SK-N-SH (cell line): ENCODE data around the gene TMOD2. TPM values are rescaled to one million over a fixed set of nuclear protein-coding genes. Genes with fewer than 3 reads are reported as not detected.
A peak's percentile ranks its signal among the peaks of the same experiment; 100 is the strongest.

ENCODE experiments used
- CTCF ChIA-PET: fragments of 300-600, 350-600 bp; formaldehyde crosslinking; extraction: SDS; loops from one replicate; lab custom pipeline; 2021; lab: Yijun Ruan, JAX
- POLR2A ChIA-PET: fragments of 350-600 bp; sonication (Branson Sonifier 250); formaldehyde crosslinking; extraction: SDS; loops from one replicate; lab custom pipeline; 2020; ENCODE audit warnings: antibody characterized with exemption, inconsistent platforms; lab: Yijun Ruan, JAX
- DNase-seq: peaks from one replicate; pipeline ENCODE4 v3.0.0; 2012
- H2AFZ ChIP-seq: fragments of 200-600 bp; sonication (generic); 2 replicates; pipeline ENCODE4 v1.8.1; 2016; ENCODE audit warnings: antibody characterized with exemption, mild to moderate bottlenecking, low read depth
- H3F3A ChIP-seq: fragments of 200-600 bp; sonication (generic); replicated peaks from 2 replicates; pipeline ENCODE3; 2016; ENCODE audit warnings: antibody characterized with exemption, mild to moderate bottlenecking; ENCODE audit not compliant: insufficient read depth
- H3K27ac ChIP-seq, 2 experiments: fragments of 200-500 bp in 1 of 2; fragments of 200-600 bp in 1 of 2; sonication (Bioruptor generic) in 1 of 2; sonication (generic), shearing (Covaris generic) in 1 of 2; 2 replicates each; pipeline versions ENCODE4 v1.5.1 to v1.6.1; 2014 to 2016; ENCODE audit warnings: low read depth in 2 of 2, inconsistent platforms in 1 of 2, low read length in 1 of 2, mild to moderate bottlenecking in 1 of 2, mixed read lengths in 1 of 2
- H3K27me3 ChIP-seq: fragments of 200-600 bp; sonication (generic), shearing (Covaris generic); 2 replicates; pipeline ENCODE4 v1.6.1; 2016; ENCODE audit warnings: mixed run types; ENCODE audit not compliant: insufficient read depth
- H3K36me3 ChIP-seq, 2 experiments: fragments of 200-500 bp in 1 of 2; fragments of 200-600 bp in 1 of 2; sonication (Bioruptor generic) in 1 of 2; sonication (generic) in 1 of 2; replicated peaks in 1 of 2; 2 replicates each; pipeline versions ENCODE3 to v1.5.1; 2014 to 2016; ENCODE audit warnings: low read length in 1 of 2, mild to moderate bottlenecking in 1 of 2; ENCODE audit not compliant: insufficient read depth in 2 of 2, control insufficient read depth in 1 of 2
- H3K4me1 ChIP-seq, 2 experiments: fragments of 200-500 bp in 1 of 2; fragments of 200-600 bp in 1 of 2; sonication (Bioruptor generic) in 1 of 2; sonication (generic), shearing (Covaris generic) in 1 of 2; 2 replicates each; pipeline versions ENCODE4 v1.5.1 to v1.6.1; 2014 to 2016; ENCODE audit warnings: low read depth in 1 of 2, low read length in 1 of 2, mixed run types in 1 of 2; ENCODE audit not compliant: insufficient read depth in 2 of 2, control insufficient read depth in 1 of 2
- H3K4me2 ChIP-seq: fragments of 200-600 bp; sonication (generic), shearing (Covaris generic); 2 replicates; pipeline ENCODE4 v1.6.1; 2017; ENCODE audit warnings: mixed run types
- H3K4me3 ChIP-seq, 2 experiments: fragments of 200-500 bp in 1 of 2; fragments of 200-600 bp in 1 of 2; sonication (Bioruptor generic) in 1 of 2; sonication (generic), shearing (Covaris generic) in 1 of 2; 2 replicates each; pipeline versions ENCODE4 v1.5.1 to v1.8.1; 2014 to 2016; ENCODE audit warnings: low read depth in 2 of 2, inconsistent platforms in 1 of 2, low read length in 1 of 2, mild to moderate bottlenecking in 1 of 2, mixed read lengths in 1 of 2, moderate library complexity in 1 of 2
- H3K79me2 ChIP-seq: fragments of 200-600 bp; sonication (generic); 2 replicates; pipeline ENCODE4 v1.8.1; 2017; ENCODE audit warnings: mild to moderate bottlenecking; ENCODE audit not compliant: insufficient read depth
- H3K9ac ChIP-seq: fragments of 200-600 bp; sonication (generic); 2 replicates; pipeline ENCODE4 v1.6.1; 2017; ENCODE audit warnings: mixed run types
- H3K9me2 ChIP-seq: fragments of 200-600 bp; sonication (generic); 2 replicates; pipeline ENCODE4 v1.6.1; 2017; ENCODE audit warnings: mixed run types
- H3K9me3 ChIP-seq: fragments of 200-600 bp; sonication (generic); 2 replicates; pipeline ENCODE4 v1.6.1; 2017; ENCODE audit warnings: mixed run types, mild to moderate bottlenecking, moderate library complexity
- H4K20me1 ChIP-seq: fragments of 200-600 bp; sonication (generic); 2 replicates; pipeline ENCODE4 v1.6.1; 2017; ENCODE audit warnings: mild to moderate bottlenecking, mixed run types; ENCODE audit not compliant: insufficient read depth
- CTCF ChIP-seq: fragments of 200-600 bp; sonication (generic); IDR thresholded peaks from 2 replicates; pipeline ENCODE4 v1.6.1; 2017; ENCODE audit warnings: antibody characterized with exemption, mild to moderate bottlenecking, moderate library complexity
- ELF1 ChIP-seq: IDR thresholded peaks from 2 replicates; pipeline ENCODE4 v1.4.0; 2012
- EZH2phosphoT487 ChIP-seq: fragments of 200-600 bp; sonication (generic); IDR thresholded peaks from 2 replicates; pipeline ENCODE4 v1.6.1; 2017; ENCODE audit warnings: low read depth, mixed run types, mild to moderate bottlenecking, antibody characterized with exemption, moderate library complexity, borderline replicate concordance
- FOSL2 ChIP-seq: IDR thresholded peaks from 2 replicates; pipeline ENCODE4 v1.4.0; 2012; ENCODE audit warnings: low read depth, mild to moderate bottlenecking, moderate library complexity, borderline replicate concordance
- FOXJ3 ChIP-seq: sonication (generic); formaldehyde crosslinking; IDR thresholded peaks from 2 replicates; pipeline ENCODE4 v1.5.1; 2020; ENCODE audit warnings: mild to moderate bottlenecking, missing genetic modification reagents
- GABPA ChIP-seq: IDR thresholded peaks from 2 replicates; pipeline ENCODE4 v1.4.0; 2012; ENCODE audit warnings: low read depth, mild to moderate bottlenecking
- GATA2 ChIP-seq: sonication (generic); formaldehyde crosslinking; IDR thresholded peaks from 2 replicates; pipeline ENCODE4 v1.5.0; 2020; ENCODE audit warnings: mild to moderate bottlenecking, missing genetic modification reagents
- IRF3 ChIP-seq: fragments of 150-350 bp; IDR thresholded peaks from 2 replicates; pipeline ENCODE4 v1.6.1; 2016; ENCODE audit warnings: mild to moderate bottlenecking, low read depth, low read length
- JUND ChIP-seq: IDR thresholded peaks from 2 replicates; pipeline ENCODE4 v1.4.0; 2012
- NFIC ChIP-seq: IDR thresholded peaks from 2 replicates; pipeline ENCODE4 v1.4.0; 2012; ENCODE audit warnings: borderline replicate concordance
- POLR2AphosphoS5 ChIP-seq: IDR thresholded peaks from 2 replicates; pipeline ENCODE4 v1.6.1; 2012; ENCODE audit warnings: low read depth, low read length
- RAD21 ChIP-seq: IDR thresholded peaks from 2 replicates; pipeline ENCODE4 v1.6.1; 2012; ENCODE audit warnings: mild to moderate bottlenecking, low read length
- RCOR1 ChIP-seq: fragments of 150-350 bp; IDR thresholded peaks from 2 replicates; pipeline ENCODE4 v1.6.1; 2017; ENCODE audit warnings: antibody characterized with exemption, low read length
- SIN3A ChIP-seq: IDR thresholded peaks from 2 replicates; pipeline ENCODE4 v1.6.1; 2012; ENCODE audit warnings: low read depth, mild to moderate bottlenecking, low read length, moderate library complexity, borderline replicate concordance
- YY1 ChIP-seq: IDR thresholded peaks from 2 replicates; pipeline ENCODE4 v1.4.0; 2012; ENCODE audit warnings: low read depth, mild to moderate bottlenecking
- WGBS: methylation state at CpG from one replicate; pipeline ENCODE4 v1.1.6; 2017; ENCODE audit warnings: low lambda C conversion rate; 5-methylcytosine and 5-hydroxymethylcytosine counted together
- polyA plus RNA-seq, 3 experiments: library from polyadenylated mRNA; depleted of rRNA; stranded (reverse); fragments of >200 nt; gene quantifications; 2 replicates each; pipeline ENCODE4 v1.2.3, GENCODE V29; 2012
- TF ChIP-seq, protein P1 (sequence below): IDR thresholded peaks from 2 replicates; pipeline ENCODE4 v1.6.1; 2012; ENCODE audit warnings: mild to moderate bottlenecking, low read depth, low read length, moderate library complexity
- TF ChIP-seq, protein P2 (sequence below): IDR thresholded peaks from 2 replicates; pipeline ENCODE4 v1.4.0; 2012; ENCODE audit warnings: low read depth, borderline replicate concordance

The TMOD2 gene
- polyA plus RNA-seq, 1 of the 3 experiments (the other 2 are of a cell fraction) = 2.7 TPM

GRCh38 chr15:51726302-51727073 is 24.9 kb upstream of the TMOD2 start (continued):
- TF ChIP-seq, protein P1, sequence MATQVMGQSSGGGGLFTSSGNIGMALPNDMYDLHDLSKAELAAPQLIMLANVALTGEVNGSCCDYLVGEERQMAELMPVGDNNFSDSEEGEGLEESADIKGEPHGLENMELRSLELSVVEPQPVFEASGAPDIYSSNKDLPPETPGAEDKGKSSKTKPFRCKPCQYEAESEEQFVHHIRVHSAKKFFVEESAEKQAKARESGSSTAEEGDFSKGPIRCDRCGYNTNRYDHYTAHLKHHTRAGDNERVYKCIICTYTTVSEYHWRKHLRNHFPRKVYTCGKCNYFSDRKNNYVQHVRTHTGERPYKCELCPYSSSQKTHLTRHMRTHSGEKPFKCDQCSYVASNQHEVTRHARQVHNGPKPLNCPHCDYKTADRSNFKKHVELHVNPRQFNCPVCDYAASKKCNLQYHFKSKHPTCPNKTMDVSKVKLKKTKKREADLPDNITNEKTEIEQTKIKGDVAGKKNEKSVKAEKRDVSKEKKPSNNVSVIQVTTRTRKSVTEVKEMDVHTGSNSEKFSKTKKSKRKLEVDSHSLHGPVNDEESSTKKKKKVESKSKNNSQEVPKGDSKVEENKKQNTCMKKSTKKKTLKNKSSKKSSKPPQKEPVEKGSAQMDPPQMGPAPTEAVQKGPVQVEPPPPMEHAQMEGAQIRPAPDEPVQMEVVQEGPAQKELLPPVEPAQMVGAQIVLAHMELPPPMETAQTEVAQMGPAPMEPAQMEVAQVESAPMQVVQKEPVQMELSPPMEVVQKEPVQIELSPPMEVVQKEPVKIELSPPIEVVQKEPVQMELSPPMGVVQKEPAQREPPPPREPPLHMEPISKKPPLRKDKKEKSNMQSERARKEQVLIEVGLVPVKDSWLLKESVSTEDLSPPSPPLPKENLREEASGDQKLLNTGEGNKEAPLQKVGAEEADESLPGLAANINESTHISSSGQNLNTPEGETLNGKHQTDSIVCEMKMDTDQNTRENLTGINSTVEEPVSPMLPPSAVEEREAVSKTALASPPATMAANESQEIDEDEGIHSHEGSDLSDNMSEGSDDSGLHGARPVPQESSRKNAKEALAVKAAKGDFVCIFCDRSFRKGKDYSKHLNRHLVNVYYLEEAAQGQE = peak; percentile 48; the same call in 1 of the 2 replicates
- TF ChIP-seq ELF1 (0 out of 2 replicates have a peak, but pooled peaks have one; percentile 33), POLR2AphosphoS5 (peak; percentile 97), EZH2phosphoT487 (no peak), NFIC (peak; percentile 86), SIN3A (peak; percentile 89), FOXJ3 (CRISPR knock-in tag) (peak; percentile 71; the same call in 1 of the 2 replicates), GATA2 (CRISPR knock-in tag) (peak; percentile 48), GABPA (no peak), RCOR1 (peak; percentile 60; the same call in 1 of the 2 replicates), RAD21 (no peak; the same call in 1 of the 2 replicates)
- TF ChIP-seq, protein P2, sequence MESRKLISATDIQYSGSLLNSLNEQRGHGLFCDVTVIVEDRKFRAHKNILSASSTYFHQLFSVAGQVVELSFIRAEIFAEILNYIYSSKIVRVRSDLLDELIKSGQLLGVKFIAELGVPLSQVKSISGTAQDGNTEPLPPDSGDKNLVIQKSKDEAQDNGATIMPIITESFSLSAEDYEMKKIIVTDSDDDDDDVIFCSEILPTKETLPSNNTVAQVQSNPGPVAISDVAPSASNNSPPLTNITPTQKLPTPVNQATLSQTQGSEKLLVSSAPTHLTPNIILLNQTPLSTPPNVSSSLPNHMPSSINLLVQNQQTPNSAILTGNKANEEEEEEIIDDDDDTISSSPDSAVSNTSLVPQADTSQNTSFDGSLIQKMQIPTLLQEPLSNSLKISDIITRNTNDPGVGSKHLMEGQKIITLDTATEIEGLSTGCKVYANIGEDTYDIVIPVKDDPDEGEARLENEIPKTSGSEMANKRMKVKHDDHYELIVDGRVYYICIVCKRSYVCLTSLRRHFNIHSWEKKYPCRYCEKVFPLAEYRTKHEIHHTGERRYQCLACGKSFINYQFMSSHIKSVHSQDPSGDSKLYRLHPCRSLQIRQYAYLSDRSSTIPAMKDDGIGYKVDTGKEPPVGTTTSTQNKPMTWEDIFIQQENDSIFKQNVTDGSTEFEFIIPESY = peak; percentile 77; the same call in 1 of the 2 replicates

DNA sequence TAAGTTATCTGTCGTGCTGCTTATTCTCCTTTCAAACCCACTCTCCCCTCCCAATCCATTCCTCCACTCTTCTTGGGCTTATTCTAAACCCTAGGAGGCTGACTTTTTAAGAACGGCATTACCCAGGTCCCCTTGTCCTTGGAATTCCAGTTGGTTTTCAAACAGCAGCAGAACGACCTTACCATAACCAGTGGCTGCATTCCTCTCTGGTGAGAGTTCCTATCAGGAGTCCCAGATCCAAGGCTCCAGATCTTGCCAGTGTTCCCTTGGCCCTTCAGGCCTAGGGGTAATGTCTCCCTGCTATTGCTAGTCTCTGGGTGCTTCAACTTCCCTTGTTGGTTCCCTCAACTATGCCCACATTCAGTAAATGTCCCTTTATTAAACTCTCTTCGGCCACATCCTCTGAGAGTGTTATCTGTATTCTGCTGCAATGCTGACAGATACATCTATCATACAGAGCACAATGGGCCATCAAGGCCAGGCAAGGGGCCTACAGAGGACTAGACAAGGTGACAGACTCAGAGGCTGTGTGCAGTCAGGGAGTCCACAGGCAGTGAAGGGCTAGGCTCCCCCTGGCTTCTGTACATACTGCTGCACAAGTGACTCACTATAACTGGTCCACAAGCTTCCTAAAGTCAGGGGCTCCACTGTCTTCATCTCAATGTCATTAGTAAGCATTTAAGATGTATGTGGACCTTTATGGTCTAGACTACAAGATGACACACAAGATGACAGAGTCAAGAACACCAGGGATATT is 24.1 kb upstream of the TMOD2 start:
- DNase-seq = peak; percentile 12
- Histone ChIP-seq H3K27me3 (no peaks in the 10 kb centered on the region), H3K36me3 (peaks cover 11% of the 10 kb centered on the region in 2 experiments), H4K20me1 (peaks cover 6% of the 10 kb centered on the region; the same call in 1 of the 2 replicates), H3K4me2 (peak overlapping the region; percentile 67), H3K9me2 (no peaks in the 10 kb centered on the region), H3K4me1 (peaks cover 30% of the 10 kb centered on the region in 2 experiments), H3K9me3 (no peaks in the 10 kb centered on the region), H3F3A (peaks cover 22% of the 10 kb centered on the region), H3K27ac (peak overlapping the region; percentile 82 to 91), H2AFZ (no peak overlapping the region), H3K79me2 (peaks cover 18% of the 10 kb centered on the region), H3K9ac (no peak overlapping the region), H3K4me3 (peak overlapping the region in 1 of 2 experiments; percentile 24; a peak in 1 of 4 replicates)
- 65% methylated on average over 4 of the region's 4 CpGs for WGBS
- TF ChIP-seq SIN3A (no peak), JUND (no peak; the same call in 1 of the 2 replicates), IRF3 (no peak), CTCF (peak; percentile 36), POLR2AphosphoS5 (no peak), RAD21 (no peak), FOSL2 (peak; percentile 42), YY1 (no peak)
- POLR2A ChIA-PET = interaction anchor here (1.0 to 1.8 kb wide), 3 partner anchors 10 to 46 kb away, joined by 3 to 7 read pairs (median 4); partner anchors contain the start of genes LYSMD2 and SCG3
- CTCF ChIA-PET = interaction anchor here (1.4 to 17.1 kb wide), 3 partner anchors 11 to 49 kb away, joined by 4 to 130 read pairs (median 4); partner anchors contain the start of genes LYSMD2 and SCG3
